ENCODE results near the gene HIGD1C.
A peak's percentile ranks its signal among the peaks of the same experiment; 100 is the strongest.

The HIGD1C gene

GRCh38 chr12:51017452-51017851 is 65.1 kb downstream of the HIGD1C start:
- TF ChIP-seq HOXC10 (CRISPR knock-in tag; IDR thresholded peaks at IDR 0.05) (no peak), PRDM6 (tag by site-specific recombination; IDR thresholded peaks at IDR 0.05) (peak; percentile 79), ZNF792 (tag by site-specific recombination; IDR thresholded peaks at IDR 0.05) (no peak)
- H3K4me1 ChIP-seq (ENCODE audit: control insufficient read depth, insufficient read depth, low read length) = peaks cover 13% of the 10 kb centered on the region
- POLR2A ChIA-PET = no interaction called here

GRCh38 chr12:51018956-51019355 is 66.6 kb downstream of the HIGD1C start:
- no peak overlapping the region for H3K27ac ChIP-seq (ENCODE audit: extremely low read depth, low read depth, low read length)
- H3K4me3 ChIP-seq (ENCODE audit: low read depth, low read length) = no peak overlapping the region
- no peaks in the 10 kb centered on the region for H3K9me3 ChIP-seq (ENCODE audit: control insufficient read depth, insufficient read depth, low read depth, low read length)
- CTCF ChIA-PET = interaction anchor here (0.7 kb wide), 1 partner anchor 63 kb away, joined by 4 read pairs; no protein-coding TSS in a partner anchor
- no peaks in the 10 kb centered on the region; a peak in 1 of 3 replicates for H3K36me3 ChIP-seq (ENCODE audit: control insufficient read depth in 2 of 2, insufficient read depth in 1 of 2, low read length in 2 of 2)
- TF ChIP-seq ZNF16 (tag by site-specific recombination; IDR thresholded peaks at IDR 0.05; ENCODE audit: low read depth) (no peak), ZBTB6 (tag by site-specific recombination; IDR thresholded peaks at IDR 0.05) (no peak), PRDM1 (tag by site-specific recombination; IDR thresholded peaks at IDR 0.05) (no peak), ZNF501 (tag by site-specific recombination; IDR thresholded peaks at IDR 0.05) (no peak), ZNF26 (tag by site-specific recombination; IDR thresholded peaks at IDR 0.05) (no peak), GLI4 (tag by site-specific recombination; IDR thresholded peaks at IDR 0.05) (no peak), ZNF704 (tag by site-specific recombination; IDR thresholded peaks at IDR 0.05) (no peak)
- H3K4me1 ChIP-seq (ENCODE audit: control insufficient read depth, insufficient read depth, low read length) = peaks cover 5% of the 10 kb centered on the region; the same call in 1 of the 2 replicates
- POLR2A ChIA-PET = interaction anchor here (0.6 to 1.5 kb wide), 2 partner anchors 26 to 64 kb away, joined by 3 to 4 read pairs; partner anchors contain the start of gene CSRNP2

More at GRCh38 chr12:51017452-51017851, 65.1 kb downstream of the HIGD1C start:
- CTCF ChIA-PET = no interaction called here
- Histone ChIP-seq H3K4me3 (ENCODE audit: low read depth, low read length) (no peak overlapping the region), H3K36me3 (ENCODE audit: control insufficient read depth in 2 of 2, insufficient read depth in 1 of 2, low read length in 2 of 2) (no peaks in the 10 kb centered on the region; a peak in 1 of 3 replicates), H3K27ac (ENCODE audit: extremely low read depth, low read depth, low read length) (no peak overlapping the region), H3K9me3 (ENCODE audit: control insufficient read depth, insufficient read depth, low read depth, low read length) (no peaks in the 10 kb centered on the region)

GRCh38 chr12:51019927-51020326 is 67.6 kb downstream of the HIGD1C start:
- Histone ChIP-seq H3K4me3 (ENCODE audit: low read depth, low read length) (no peak overlapping the region), H3K27ac (ENCODE audit: extremely low read depth, low read depth, low read length) (no peak overlapping the region), H3K36me3 (ENCODE audit: control insufficient read depth in 2 of 2, insufficient read depth in 1 of 2, low read length in 2 of 2) (no peaks in the 10 kb centered on the region; a peak in 1 of 3 replicates), H3K4me1 (ENCODE audit: control insufficient read depth, insufficient read depth, low read length) (no peaks in the 10 kb centered on the region), H3K9me3 (ENCODE audit: control insufficient read depth, insufficient read depth, low read depth, low read length) (no peaks in the 10 kb centered on the region)
- TF ChIP-seq GLI2 (tag by site-specific recombination; IDR thresholded peaks at IDR 0.05; ENCODE audit: borderline replicate concordance, low read depth) (no peak), ZBTB6 (tag by site-specific recombination; IDR thresholded peaks at IDR 0.05) (no peak)
- ChIA-PET POLR2A (interaction anchor here (0.6 to 1.5 kb wide), 4 partner anchors 25 to 904 kb away, joined by 3 to 5 read pairs (median 4); no protein-coding TSS in a partner anchor), CTCF (no interaction called here)
